ENCODE measurements around the gene LDB3. TPM values are rescaled to one million over a fixed set of nuclear protein-coding genes. Genes with fewer than 3 reads are reported as not detected.

Gene LDB3
- total and polyA plus RNA-seq, 11 donors = 165 to 1,759 (median 1,273) TPM

DNA sequence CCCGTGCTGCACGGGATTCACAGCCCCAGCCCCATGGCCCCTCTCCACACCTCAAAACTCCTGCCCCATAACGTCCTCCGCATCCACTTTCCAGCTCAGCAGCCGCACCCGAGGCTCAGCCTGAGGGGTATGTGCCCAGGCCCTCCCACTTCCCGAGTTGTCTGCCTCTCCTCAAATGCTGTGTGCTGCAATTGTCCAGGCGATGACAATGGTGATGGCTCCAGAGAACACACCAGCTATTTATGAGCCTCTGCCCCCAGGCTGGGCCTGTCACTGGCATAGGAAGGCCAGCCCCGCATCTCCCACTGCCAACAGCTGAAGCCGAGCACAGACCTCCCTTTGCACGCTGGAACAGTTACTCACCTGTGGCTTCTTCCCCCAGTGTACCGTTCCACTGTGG is 2.4 kb upstream of the LDB3 start:
- Histone ChIP-seq H3K27ac (peak overlapping the region; percentile 86 to 100 (median 96)), H3K4me3 (peak overlapping the region; percentile 12 to 89 (median 63)), H3K36me3 (peaks cover 0 to 13% (median 0%) of the 10 kb centered on the region in 9 donors), H3K4me1 (peaks cover 0 to 69% (median 38%) of the 10 kb centered on the region in 12 donors), H3K27me3 (no peaks in the 10 kb centered on the region), H3K9me3 (no peaks in the 10 kb centered on the region)
- ATAC-seq = peak; percentile 7 to 14 (median 9)
- intact Hi-C loops (cut with DNase I) = no loop called here
- WGBS, 4 donors = 35 to 61% (median 49%) methylated on average over 12 of the region's 12 CpGs
- TF ChIP-seq POLR2A (IDR thresholded peaks at IDR 0.05) = peak in 1 of 2 donors; percentile 41
- no peak for TF ChIP-seq CTCF (IDR thresholded peaks at IDR 0.05)
- DNase-seq = peak; percentile 62 to 86 (median 72)

DNA sequence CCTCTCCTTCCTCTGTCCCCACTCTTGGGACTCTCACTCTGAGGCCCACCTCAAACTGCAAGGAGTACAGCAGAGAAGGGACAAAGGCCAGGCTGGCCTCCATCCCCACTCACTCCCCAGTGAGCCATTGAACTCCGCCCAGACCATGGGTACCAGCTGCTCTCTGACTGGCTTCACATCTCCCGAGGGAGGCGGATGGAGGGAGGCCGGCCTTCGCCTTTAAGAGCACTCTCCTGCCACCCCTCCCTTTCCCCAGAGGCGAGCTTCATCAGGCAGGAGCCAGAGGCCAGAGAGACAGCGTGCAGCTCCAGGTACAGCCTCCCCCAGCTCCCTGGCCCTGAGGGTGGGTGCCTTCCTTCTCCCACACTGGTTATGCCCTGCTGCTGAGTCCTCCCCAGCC is 1.8 kb upstream of the LDB3 start:
- Histone ChIP-seq H3K4me3 (peak overlapping the region; percentile 12 to 89 (median 63)), H3K4me1 (peaks cover 0 to 66% (median 35%) of the 10 kb centered on the region in 12 donors), H3K36me3 (peaks cover 0 to 17% (median 0%) of the 10 kb centered on the region in 9 donors), H3K27me3 (no peaks in the 10 kb centered on the region), H3K9me3 (no peaks in the 10 kb centered on the region), H3K27ac (peak overlapping the region; percentile 86 to 100 (median 96))
- peak in 3 of 5 donors; percentile 72 to 87 (median 87) for DNase-seq
- WGBS, 4 donors = 55 to 67% (median 63%) methylated on average over 5 to 7 of the region's 7 CpGs
- ATAC-seq = peak; percentile 0 to 8 (median 2)
- TF ChIP-seq CTCF (IDR thresholded peaks at IDR 0.05) (no peak), POLR2A (IDR thresholded peaks at IDR 0.05) (no peak)
- intact Hi-C loops (cut with DNase I) = no loop called here

GRCh38 chr10:86667421-86668181 is 710 bp upstream of the LDB3 start:
- intact Hi-C loops (cut with DNase I) = no loop called here

More at GRCh38 chr10:86667421-86668181, 710 bp upstream of the LDB3 start:
- H3K27ac ChIP-seq = peak overlapping the region; percentile 86 to 100 (median 96)
- H3K9me3 ChIP-seq = no peaks in the 10 kb centered on the region
- 30 to 49% (median 40%) methylated on average over 3 to 10 of the region's 10 CpGs for WGBS, 4 donors
- DNase-seq = peak; percentile 71 to 89 (median 77)
- H3K36me3 ChIP-seq = peaks cover 0 to 17% (median 3%) of the 10 kb centered on the region in 9 donors
- peak; percentile 4 to 38 (median 19) for ATAC-seq
- H3K4me3 ChIP-seq = peak overlapping the region; percentile 12 to 89 (median 63)
- H3K4me1 ChIP-seq = peaks cover 0 to 67% (median 28%) of the 10 kb centered on the region in 12 donors
- H3K27me3 ChIP-seq = no peaks in the 10 kb centered on the region
- TF ChIP-seq CTCF (IDR thresholded peaks at IDR 0.05) = no peak
- peak in 1 of 2 donors; percentile 31 for TF ChIP-seq POLR2A (IDR thresholded peaks at IDR 0.05)

Measured in heart left ventricle (tissue), 16 donors.